CD4-positive, alpha-beta T cell treated with Interleukin-21 for 1 hour (primary cell): ENCODE data around the gene MANSC1.
"Not testable (repeated sequence)": the region's sequence is repeated elsewhere in the genome, so short reads cannot be mapped to it uniquely, and the experiment has no call there.

Experiments
- DNase-seq: peaks from one replicate; pipeline ENCODE4 v3.0.0-alpha.2; 2020

Gene MANSC1

DNA sequence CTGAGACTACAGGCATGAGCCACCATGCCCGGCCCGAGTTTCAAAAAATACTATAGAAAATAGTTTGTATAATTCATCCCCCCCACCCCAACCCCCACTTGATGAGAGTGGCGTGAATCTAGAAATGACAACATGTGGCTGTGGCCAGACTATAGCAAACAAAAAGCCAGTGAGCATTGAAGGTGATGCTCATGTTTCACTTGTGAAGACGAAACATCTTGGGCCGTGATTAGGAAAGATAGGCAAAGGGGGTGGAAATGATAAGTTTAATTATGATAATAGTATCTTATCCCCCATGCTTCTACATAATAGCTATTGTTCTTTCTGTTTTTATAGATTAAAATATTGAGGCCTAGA, 15.4 kb upstream of the MANSC1 start:
- no peak for DNase-seq

DNA sequence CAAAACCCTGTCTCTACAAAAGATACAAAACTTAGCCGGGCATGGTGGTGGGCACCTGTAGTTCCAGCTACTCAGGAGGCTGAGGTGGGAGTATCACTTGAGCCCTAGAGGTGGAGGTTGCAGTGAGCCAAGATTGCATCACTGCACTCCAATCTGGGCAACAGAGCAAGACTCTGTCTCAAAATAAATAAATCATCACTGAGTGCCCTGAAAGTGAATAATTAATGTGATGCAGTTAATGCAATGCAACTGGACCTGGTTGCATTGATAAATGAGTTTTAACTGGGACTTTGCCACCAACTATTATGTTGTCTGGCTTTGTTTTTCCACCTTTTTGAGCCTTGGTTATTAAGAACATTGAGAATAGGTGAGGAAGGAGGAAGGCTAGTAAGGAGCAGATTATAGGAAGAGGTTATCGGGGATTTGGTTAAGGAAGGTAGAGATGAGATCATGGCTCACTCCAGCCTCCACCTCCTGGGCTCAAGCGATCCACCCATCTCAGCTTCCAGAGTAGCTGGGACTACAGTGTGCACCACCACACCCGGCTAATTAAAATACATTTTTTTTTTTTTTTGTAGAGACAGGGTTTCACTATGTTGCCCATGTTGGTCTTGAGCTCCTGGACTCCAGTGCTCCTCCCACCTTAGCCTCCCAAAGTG, 14.9 kb upstream of the MANSC1 start:
- no peak for DNase-seq

DNA sequence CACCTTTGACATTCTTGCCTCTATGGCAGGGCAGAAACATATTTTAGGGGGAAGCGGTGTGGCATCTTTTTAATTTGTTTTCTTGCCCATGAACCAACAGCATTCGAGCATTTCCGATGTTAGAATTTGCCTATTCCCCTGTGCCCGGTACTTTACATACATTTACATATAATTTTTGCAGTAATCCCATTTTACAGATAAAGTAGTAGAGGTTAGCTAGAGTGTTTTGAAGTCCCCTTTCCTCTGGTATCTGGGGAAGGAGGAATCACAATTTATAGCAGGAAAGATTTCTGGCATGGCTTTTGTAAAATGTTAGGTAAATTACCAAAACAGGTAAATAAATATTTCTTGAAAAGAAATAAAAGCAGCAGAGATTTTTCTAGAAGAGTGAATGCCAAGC, 8.5 kb upstream of the MANSC1 start:
- DNase-seq = no peak

DNA sequence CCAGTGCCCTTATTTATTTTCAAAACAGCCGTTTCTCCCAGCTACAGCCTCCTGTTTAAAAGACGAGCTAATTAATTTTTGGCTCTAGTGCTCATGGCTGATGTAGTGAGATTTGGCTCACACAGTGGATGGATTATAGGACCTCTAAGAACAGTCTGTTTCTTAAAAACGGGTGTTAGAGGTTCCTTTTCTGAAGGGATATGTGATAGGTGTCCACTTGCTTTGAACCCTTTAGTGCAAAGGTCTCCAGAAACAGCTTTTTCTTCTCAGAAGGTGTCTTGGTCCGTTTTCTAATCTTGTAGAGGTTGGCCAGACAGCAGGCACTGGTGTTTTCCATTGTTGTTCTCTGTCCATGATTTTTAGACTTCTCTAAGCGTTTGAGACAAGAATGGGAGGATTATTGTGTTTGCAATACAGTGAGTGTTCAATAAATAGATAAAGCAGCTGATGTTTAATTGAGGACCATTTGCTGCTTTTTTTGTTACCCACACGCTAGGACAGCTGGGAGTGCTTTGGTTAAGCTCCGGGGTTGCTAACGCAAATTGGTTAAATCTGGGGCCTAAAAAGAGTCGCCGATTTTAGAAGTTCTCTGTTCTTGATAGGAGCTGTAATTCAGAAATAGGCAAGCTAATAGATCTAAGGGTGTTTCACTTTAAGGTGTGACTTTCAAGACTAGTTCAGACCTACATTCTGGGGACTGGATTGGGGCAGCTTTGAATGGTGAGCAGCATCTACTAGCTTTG, 7.8 kb upstream of the MANSC1 start:
- DNase-seq = peak; percentile 49

DNA sequence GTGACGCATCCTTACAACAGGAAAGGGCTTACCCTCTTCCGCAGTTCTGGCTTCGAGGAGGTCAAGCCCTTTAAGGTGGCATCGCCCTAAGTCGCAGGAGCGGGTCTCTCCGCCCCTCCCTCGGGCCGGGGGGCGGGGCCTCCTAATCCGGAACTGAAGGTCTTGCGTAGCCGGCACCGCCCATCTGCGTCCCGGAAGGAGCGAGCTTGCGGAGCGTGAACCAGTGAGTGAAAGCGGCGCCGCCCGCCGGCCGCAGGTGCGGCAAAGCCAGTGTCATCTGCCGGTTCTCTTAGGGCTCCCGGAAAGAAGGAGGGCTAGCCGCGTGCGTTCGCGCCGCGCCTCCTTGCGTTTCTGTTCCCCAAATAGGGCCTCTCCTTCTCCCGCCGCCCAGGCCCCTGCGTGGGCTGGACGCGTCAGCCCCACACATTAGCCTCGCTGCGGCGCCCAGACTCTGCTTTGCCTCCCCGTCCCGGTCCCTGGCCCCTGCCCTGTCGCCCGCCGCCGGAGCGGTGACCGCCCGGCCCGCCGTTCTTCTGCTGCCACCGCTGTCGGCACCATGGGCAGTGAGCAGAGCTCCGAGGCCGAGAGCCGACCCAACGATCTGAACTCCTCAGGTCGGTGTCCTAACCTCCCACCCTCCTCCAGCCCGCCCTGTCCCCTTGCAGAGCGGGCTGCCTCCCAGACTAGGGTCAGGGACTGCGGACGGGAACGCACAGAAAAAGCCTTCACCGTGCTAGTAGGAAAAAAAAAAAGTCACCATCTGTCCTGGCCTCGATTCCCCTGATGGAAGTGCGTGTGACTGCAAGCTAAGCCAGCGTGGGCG, 7.1 kb upstream of the MANSC1 start, which contains the start of gene BORCS5:
BORCS5 (plus strand) TSS at position 183 of the 823 bp plus-strand sequence; CDS start at position 557, 374 bp downstream.
- peak; percentile 98 for DNase-seq

DNA sequence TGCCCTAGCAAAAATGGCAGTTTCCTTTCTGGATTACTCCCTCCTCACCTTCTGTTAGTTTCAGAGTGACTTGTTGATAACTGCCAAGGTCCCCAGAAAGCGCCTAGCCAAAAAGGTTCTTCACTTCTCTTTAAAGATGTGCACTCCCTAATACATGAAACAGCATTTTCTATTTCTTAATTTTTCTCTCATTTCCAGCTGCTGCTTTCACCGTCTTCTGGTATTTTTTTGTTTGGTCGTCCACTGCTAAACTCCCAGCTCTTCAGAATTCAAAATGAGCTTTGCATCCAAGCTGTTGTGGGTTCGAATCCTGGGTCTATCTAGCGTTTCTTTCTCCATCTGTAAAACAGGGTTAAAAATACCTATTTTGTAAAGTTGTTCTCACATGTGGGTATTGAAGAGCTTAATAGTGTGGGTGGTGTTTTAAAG, 6.4 kb upstream of the MANSC1 start:
- DNase-seq = no peak

DNA sequence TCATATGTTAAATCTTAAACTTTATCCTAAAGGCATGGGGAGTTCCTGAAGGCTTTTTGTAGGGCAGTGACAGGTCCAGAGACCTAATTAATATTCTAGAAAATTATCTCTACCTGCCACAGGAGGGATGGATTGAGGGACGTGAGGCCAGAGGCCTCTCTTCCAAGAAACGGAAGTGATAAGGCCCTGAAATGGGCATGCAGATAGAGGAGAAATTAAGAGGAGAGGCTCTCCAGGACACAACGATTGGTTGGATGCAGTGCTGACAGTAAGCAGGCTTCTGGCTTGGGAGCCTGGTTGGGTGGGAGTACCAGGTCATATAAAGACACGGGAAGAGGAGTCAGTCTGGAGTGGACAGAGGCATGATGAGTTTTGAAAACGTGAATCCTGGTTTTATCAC, 3.8 kb upstream of the MANSC1 start:
- DNase-seq = no peak

DNA sequence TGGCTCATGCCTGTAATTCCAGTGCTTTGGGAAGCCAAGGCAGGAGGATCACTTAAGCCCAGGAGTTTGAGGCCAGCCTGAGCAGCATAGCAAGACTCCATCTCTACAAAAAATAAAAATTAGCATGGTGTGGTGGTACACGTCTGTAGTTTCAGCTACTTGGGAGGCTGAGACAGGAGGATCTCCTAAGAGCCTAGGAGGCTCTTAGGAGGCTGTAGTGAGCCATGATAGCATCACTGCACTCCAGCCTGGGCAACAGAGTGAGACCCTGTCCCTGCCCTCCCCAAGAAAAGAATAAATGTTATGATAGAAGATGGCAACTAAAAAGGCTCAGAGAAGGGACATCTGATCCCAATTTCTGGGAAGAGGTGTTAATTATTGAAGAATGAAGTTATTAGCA, 3.2 kb upstream of the MANSC1 start:
- no peak for DNase-seq

DNA sequence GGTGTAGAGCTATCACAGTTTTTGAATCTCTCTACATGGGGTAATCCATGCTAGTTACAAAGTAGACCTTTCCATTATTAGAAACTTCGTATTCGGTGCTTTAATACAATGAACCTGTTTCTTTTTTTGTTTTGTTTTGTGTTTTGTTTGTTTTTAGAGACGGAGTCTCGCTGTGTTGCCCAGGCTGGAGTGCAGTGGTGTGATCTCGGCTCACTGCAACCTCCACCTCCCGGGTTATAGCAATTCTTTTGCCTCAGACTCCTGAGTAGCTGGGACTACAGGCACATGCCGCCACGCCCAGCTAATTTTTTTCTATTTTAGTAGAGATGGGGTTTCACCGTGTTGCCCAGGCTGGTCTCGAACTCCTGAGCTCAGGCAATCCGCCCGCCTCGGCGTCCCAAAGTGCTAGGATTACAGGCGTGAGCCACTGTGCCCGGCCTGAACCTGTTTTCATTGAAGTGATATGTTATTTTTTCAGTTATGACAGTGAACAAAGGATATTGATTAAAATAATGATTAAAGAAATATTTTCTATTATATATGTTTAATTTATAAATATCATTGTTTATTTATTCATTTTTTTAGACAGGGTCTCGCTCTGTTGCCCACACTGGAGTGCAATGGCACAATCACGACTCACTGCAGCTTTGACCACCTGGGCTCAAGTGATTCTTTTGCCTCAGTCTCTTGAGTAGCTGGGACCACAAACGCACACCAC, 1.6 kb upstream of the MANSC1 start:
- not testable (repeated sequence) for DNase-seq

DNA sequence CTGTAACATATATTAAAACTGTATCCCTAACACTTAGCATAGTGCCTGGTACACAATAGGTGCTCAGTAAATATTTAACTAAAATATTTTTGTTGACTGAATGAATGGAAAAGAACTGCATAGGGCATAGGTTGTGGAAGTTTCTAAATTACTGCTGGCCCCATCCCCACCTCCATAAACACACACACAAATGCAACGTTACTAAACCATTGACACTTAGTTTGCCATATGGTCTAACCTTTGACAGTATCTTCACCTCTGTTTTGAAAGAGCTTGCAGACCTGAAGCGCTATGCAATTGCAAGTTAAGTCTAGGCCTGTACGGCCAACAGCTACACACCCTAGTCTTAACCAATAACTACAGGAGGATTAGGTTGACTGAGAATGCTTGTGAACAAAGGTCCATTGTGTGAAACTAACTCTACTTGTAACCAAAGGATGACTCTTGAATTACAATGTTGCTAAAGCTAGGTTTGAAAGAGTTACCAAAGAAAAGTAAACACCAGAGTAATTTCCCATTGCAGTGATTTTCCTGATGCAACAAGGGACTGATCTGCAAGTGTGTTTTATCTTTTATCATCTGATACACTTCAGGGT, 924 bp upstream of the MANSC1 start:
- no peak for DNase-seq

DNA sequence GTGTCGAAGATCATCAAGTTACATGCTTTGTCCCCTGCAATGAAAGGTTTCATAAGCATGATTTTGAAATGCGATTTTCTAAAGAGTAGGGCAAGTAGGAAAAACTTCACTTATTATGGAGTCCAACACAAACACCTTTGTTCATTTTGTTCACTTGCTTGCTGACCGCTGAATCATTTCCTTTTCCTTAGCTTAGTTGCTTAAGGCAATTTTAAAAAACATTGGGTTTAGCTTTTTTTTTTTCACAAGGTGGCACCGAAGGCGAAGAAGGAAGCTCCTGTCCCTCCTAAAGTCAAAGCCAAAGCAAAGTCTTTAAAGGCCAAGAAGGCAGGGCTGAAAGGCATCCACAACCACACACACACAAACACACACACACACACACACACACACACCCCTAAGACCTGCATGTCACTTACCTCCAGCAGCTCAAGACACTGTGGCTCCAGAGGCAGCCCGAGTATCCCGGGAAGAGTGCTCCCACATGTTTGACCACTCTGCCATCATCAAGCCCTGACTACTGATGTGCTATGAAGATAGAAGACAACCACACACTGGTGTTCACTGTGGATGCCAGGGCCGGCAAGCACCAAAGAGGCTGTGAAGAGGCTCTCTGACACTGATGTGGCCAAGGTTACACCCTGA, 11.4 kb downstream of the MANSC1 start:
- DNase-seq = no peak

DNA sequence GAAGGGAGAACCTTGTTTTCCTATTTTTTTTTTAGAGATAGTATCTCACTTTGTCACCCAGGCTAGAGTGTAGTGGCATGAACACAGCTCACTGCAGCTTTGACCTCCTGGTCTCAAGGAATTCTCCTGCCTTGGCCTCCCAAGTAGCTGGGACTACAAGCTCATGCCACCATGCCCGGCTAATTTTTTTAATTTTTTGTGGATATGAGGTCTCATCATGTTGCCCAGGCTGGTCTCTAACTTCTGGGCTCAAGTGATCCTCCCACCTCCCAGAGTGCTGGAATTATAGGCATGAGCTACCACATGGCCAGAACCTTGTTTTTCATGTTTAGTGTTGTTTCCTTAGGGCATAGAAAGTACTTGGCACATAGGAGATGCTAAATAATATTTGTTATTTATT, 13.5 kb downstream of the MANSC1 start:
- DNase-seq = no peak

DNA sequence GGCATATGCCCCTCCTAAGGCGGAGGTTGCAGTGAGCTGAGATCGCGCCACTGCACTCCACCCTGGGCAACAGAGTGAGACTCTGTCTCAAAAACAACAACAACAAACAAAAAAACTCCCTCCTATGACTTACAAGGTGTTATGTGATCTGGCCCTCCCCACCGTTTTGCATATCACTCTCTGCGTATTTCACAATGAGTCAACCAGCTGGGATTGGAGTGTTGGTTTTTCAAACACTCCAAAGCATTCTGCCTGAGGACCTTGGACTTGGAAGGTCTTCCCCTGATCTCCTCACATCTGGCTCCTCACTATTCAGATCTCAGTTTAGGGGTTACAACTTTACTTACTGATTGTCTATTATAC, 14.0 kb downstream of the MANSC1 start:
- no peak for DNase-seq

DNA sequence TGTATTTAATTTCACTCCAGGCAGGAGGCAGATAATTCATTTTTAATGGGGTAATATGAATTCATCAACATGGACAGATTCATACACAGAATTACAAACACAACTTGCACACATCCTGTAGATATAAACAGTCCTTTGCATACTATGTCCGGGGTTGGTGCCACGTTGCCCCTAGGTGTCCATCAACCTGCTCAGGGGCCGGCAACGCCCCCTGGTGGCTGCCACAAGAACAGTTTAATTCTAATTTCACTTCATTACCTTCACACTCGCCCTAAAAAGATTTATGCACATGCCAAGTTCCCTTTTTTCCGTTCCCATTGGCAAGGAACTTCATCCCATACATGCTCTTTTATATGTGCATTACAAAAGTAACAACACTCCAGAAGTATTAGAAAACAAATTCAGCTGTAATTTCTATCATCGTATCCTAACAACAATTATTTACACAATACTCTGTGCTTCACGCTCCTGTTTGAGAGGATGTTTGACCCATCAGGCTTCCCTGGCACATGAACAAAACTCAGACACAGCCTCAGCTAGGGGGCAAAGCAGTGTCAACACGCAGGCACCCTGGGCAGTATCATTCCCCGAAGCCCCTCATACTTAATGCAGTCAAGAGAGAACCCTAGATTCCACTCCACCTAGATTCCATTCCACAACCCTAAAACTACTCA, 15.5 kb downstream of the MANSC1 start:
- DNase-seq = peak; percentile 66

DNA sequence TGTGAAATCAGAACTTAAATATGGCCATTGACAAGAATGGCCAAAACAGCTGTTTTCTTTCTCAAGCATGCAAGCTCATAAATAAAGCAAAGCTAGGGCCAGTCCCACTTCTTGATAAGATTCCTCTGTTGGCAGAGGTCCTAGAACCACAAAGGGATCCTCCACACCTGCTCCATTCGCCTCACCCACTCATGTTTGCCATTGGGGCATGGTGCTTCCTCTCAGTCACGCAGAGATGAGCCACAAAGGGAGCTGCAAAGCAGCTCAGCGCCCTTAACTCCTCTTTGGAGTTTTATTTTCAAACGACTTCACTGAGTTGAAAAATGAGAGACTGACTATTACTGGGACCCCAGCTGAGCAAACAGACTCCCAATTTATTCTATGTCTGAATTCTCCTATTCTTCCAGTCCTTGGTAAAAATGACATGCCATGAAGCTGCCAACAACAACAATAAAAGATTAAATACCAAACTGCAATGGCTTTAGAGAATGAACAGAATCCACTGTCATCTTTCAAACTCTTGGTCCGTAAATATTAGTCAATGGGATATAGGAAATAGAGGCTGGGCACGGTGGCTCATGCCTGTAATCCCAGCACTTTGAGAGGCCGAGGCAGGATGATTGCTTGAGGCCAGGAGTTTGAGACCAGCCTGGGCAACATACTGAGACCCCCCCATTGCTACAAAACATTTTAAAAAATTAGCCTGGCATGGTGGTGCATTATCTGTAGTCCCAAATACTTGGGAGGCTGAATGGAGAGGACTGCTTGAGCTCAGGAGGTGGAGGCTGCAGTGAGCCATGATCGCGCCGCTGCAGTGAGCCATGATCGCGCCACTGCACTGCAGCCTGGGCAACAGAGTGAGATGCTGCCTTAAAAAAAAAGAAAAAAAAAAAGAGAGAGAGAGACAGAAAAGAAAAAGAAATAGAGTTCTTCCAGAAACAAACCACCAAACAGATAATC, 16.4 kb downstream of the MANSC1 start:
- no peak for DNase-seq

DNA sequence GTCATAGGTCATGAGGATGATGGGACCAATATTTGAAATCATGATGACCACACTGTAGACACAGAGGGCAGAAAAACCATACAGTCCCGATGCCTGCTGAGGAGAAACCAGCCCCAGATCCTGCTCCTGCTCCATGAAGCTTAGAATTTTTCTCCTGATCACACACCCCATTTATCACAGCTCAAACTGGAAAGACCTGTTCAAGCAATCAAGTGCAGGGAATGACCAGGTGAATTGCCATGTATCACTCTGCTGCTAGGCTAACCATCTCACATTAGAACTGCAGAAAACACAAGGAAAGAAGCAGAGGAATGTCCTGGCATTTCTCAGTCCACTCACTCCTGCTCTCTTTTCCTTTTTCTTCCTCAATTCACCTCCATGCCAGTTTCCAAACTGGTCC, 18.1 kb downstream of the MANSC1 start:
- no peak for DNase-seq

DNA sequence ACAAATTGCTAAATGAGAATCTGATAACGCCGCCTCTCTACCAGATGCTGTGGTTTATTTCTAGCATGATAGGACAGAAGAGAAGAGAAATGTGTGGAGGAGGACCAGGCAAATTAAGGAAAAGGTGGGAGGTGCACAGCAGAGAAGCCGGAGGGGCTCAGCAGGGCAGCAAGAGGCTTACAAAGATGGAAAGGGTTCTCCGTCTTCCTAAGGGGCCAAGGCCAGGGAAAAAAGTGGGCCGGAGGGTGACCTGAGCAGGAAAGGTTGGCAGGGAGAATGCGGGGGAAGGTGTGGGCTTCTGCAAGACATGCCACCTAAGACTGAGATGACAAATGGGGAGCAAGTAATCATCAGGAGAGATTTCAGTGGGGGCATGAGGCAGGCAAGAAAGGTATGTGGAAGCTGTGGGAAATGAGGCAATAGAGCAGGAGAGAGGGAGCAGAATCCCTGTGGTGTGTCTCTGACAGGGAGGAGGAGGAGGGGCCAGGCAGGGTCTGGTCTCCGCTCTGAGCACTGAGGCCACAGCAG, 18.7 kb downstream of the MANSC1 start:
- no peak for DNase-seq

DNA sequence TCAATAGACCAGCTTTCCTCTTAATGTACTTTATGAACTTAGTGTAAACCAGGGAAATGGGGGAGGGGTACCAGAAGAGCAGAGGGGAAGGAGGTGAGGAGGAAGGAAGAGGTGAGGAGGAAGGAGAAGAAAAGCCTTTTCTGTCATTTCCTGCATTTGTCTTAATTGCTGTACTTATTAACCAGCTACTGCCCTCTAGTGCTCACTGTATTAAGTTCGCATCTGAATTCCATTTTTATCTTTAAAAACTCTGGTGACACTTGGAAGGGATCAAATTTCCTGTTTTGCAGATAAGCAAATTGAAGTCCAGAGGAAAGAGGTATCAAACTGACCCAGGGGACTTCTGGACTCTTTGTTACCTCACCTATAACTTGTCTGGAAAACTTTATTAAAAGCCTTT, 22.2 kb downstream of the MANSC1 start:
- DNase-seq = peak; percentile 65

DNA sequence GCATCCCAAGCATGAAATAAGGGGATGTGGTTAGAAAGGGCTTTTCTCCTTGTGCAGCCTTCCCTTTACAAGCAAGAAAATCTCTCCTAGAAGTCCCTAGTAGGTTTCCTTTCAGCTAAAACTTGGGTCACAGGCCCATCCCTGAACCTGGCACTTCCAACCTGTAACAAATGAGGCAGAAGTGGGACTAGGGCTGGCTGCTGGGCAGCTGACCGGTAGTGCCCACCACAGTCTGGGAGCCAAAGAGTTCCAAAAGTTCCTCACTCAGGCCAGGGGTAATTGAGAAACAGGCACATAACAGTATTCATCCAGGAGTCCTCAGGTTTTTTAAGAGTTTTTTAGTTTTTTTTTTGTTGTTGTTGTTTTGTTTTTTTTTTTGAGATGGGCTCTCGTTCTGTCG, 23.8 kb downstream of the MANSC1 start:
- DNase-seq = no peak

DNA sequence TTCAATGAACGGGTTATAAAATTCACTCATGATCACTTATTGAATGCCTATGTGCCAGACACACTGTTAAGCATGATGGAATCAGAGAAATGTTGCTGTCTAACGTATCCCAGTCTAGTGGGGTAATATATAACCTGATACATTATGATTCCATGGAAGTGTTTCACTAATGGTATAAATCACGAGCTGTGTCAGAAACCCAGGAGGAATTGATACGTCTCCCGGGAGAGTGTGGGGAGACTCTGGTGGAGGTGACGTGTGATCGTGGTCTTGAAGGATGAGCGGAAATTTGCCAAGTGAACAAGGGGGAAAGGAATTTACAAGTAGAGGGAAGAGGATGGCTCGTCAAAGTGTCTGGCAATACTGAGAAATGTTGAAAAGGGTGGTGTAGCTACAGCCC, 26.5 kb downstream of the MANSC1 start:
- no peak for DNase-seq
